ENCODE data around the gene TMEM63B.

DNA sequence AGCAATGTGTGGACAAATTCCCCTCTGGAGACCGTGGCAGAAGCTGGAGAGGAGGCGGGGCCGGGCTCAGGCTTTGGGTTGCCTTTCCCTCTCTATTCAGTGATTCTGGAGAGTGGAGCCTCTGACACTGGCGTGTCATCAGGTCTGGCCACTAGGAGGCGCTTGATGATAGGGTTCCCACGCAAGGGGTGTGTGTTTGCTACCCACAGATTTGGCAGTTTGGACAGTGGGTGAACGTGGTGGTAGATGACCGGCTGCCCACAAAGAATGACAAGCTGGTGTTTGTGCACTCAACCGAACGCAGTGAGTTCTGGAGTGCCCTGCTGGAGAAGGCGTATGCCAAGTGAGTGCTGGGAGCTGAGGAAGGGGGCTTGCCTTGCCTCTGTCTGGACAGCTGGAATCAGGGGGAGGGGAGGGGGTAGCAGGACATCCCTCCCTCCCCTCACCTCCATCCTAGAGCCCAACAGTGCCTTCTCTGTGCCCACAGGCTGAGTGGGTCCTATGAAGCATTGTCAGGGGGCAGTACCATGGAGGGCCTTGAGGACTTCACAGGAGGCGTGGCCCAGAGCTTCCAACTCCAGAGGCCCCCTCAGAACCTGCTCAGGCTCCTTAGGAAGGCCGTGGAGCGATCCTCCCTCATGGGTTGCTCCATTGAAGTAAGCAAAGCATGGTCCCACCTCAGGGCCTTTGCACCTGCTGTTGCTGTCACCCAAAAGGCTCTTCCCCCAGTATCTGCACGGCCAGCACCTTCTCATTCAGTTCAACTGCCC, 45.6 kb downstream of the TMEM63B start:
- TF ChIP-seq, protein P1, sequence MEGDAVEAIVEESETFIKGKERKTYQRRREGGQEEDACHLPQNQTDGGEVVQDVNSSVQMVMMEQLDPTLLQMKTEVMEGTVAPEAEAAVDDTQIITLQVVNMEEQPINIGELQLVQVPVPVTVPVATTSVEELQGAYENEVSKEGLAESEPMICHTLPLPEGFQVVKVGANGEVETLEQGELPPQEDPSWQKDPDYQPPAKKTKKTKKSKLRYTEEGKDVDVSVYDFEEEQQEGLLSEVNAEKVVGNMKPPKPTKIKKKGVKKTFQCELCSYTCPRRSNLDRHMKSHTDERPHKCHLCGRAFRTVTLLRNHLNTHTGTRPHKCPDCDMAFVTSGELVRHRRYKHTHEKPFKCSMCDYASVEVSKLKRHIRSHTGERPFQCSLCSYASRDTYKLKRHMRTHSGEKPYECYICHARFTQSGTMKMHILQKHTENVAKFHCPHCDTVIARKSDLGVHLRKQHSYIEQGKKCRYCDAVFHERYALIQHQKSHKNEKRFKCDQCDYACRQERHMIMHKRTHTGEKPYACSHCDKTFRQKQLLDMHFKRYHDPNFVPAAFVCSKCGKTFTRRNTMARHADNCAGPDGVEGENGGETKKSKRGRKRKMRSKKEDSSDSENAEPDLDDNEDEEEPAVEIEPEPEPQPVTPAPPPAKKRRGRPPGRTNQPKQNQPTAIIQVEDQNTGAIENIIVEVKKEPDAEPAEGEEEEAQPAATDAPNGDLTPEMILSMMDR (IDR thresholded peaks at IDR 0.05) = peak; percentile 76 to 94 (median 92)
- no peak for TF ChIP-seq POLR2A (IDR thresholded peaks at IDR 0.05)

All from prostate gland (tissue), 2 donors.